ENCODE data around the gene TRIM56. TPM values are rescaled to one million over a fixed set of nuclear protein-coding genes. Genes with fewer than 3 reads are reported as not detected.

The TRIM56 gene
- total and polyA plus RNA-seq, 9 of the 15 experiments (the other 6 are each of a cell fraction or from before 2014, with no cell fraction given) = 2.0 to 29.7 (median 11.6) TPM

Other genes with a start within 250 kb of the TRIM56 start
Only the 7 nearest of the 18 such genes appear.
- gene MUC12, start 115.9 kb upstream of the TRIM56 start, total RNA-seq (2014; rRNA removed) = 0.33 and 1.2 TPM in 2 replicates
- 0.29 TPM in 1 of 2 replicates, not detected in the other for gene MUC12, start 115.9 kb upstream of the TRIM56 start, total RNA-seq (2014; rRNA removed; fragmentation: Illumina TruSeq; extraction: Trizol)
- gene MUC12, start 115.9 kb upstream of the TRIM56 start, total RNA-seq (2015; rRNA removed; fragmentation: Illumina TruSeq; extraction: Trizol) = not detected in 2 replicates
- gene MUC12, start 115.9 kb upstream of the TRIM56 start, total RNA-seq (2021) = 0.40 and 1.1 TPM in 2 replicates
- 0.43 and 1.1 TPM in 2 replicates for gene MUC12, start 115.9 kb upstream of the TRIM56 start, polyA plus RNA-seq (2011; rRNA removed)
- gene MUC12, start 115.9 kb upstream of the TRIM56 start, polyA plus RNA-seq (2014; fragmentation: Illumina TruSeq; extraction: Trizol) = 0.85 and 2.5 TPM in 2 replicates
- gene MUC12, start 115.9 kb upstream of the TRIM56 start, polyA plus RNA-seq (2014; fragmentation: Nextera tagmentation; extraction: Ambion mirVana) = under 1 TPM; 0.23 to 0.46 TPM
- gene MUC12, start 115.9 kb upstream of the TRIM56 start, polyA plus RNA-seq (2014; rRNA removed) = 0.73 and 0.94 TPM in 2 replicates
- gene MUC17, start 65.4 kb upstream of the TRIM56 start, total RNA-seq (2014; rRNA removed) = not detected in 2 replicates
- not detected in 2 replicates for gene MUC17, start 65.4 kb upstream of the TRIM56 start, total RNA-seq (2014; rRNA removed; fragmentation: Illumina TruSeq; extraction: Trizol)
- gene MUC17, start 65.4 kb upstream of the TRIM56 start, total RNA-seq (2015; rRNA removed; fragmentation: Illumina TruSeq; extraction: Trizol) = not detected in 2 replicates
- gene MUC17, start 65.4 kb upstream of the TRIM56 start, total RNA-seq (2021) = not detected in 2 replicates
- gene MUC17, start 65.4 kb upstream of the TRIM56 start, polyA plus RNA-seq (2011; rRNA removed) = not detected in 2 replicates
- gene MUC17, start 65.4 kb upstream of the TRIM56 start, polyA plus RNA-seq (2014; fragmentation: Illumina TruSeq; extraction: Trizol) = not detected in 2 replicates
- not detected for gene MUC17, start 65.4 kb upstream of the TRIM56 start, polyA plus RNA-seq (2014; fragmentation: Nextera tagmentation; extraction: Ambion mirVana)
- not detected in 2 replicates for gene MUC17, start 65.4 kb upstream of the TRIM56 start, polyA plus RNA-seq (2014; rRNA removed)
- 0.73 and 0.91 TPM in 2 replicates for gene SERPINE1, start 41.6 kb downstream of the TRIM56 start, total RNA-seq (2014; rRNA removed)
- 0.44 and 0.67 TPM in 2 replicates for gene SERPINE1, start 41.6 kb downstream of the TRIM56 start, total RNA-seq (2014; rRNA removed; fragmentation: Illumina TruSeq; extraction: Trizol)
- gene SERPINE1, start 41.6 kb downstream of the TRIM56 start, total RNA-seq (2015; rRNA removed; fragmentation: Illumina TruSeq; extraction: Trizol) = 0.22 and 0.23 TPM in 2 replicates
- gene SERPINE1, start 41.6 kb downstream of the TRIM56 start, total RNA-seq (2021) = 0.98 and 1.3 TPM in 2 replicates
- gene SERPINE1, start 41.6 kb downstream of the TRIM56 start, polyA plus RNA-seq (2011; rRNA removed) = 2.2 and 4.8 TPM in 2 replicates
- 1.0 and 1.1 TPM in 2 replicates for gene SERPINE1, start 41.6 kb downstream of the TRIM56 start, polyA plus RNA-seq (2014; fragmentation: Illumina TruSeq; extraction: Trizol)
- gene SERPINE1, start 41.6 kb downstream of the TRIM56 start, polyA plus RNA-seq (2014; fragmentation: Nextera tagmentation; extraction: Ambion mirVana) = 1 to 10 TPM in 1 of 2 experiments, under 1 TPM in 1; 0.89 to 1.6 TPM
- gene SERPINE1, start 41.6 kb downstream of the TRIM56 start, polyA plus RNA-seq (2014; rRNA removed) = 0.54 and 0.62 TPM in 2 replicates
- 149 and 163 TPM in 2 replicates for gene AP1S1, start 69.0 kb downstream of the TRIM56 start, total RNA-seq (2014; rRNA removed)
- 68.6 and 77.7 TPM in 2 replicates for gene AP1S1, start 69.0 kb downstream of the TRIM56 start, total RNA-seq (2014; rRNA removed; fragmentation: Illumina TruSeq; extraction: Trizol)
- 71.8 and 71.9 TPM in 2 replicates for gene AP1S1, start 69.0 kb downstream of the TRIM56 start, total RNA-seq (2015; rRNA removed; fragmentation: Illumina TruSeq; extraction: Trizol)
- gene AP1S1, start 69.0 kb downstream of the TRIM56 start, total RNA-seq (2021) = 89.4 and 91.2 TPM in 2 replicates
- gene AP1S1, start 69.0 kb downstream of the TRIM56 start, polyA plus RNA-seq (2011; rRNA removed) = 113 and 121 TPM in 2 replicates
- gene AP1S1, start 69.0 kb downstream of the TRIM56 start, polyA plus RNA-seq (2014; fragmentation: Illumina TruSeq; extraction: Trizol) = 79.8 and 104 TPM in 2 replicates
- 10 to 100 TPM in 1 of 2 experiments, 1 to 10 TPM in 1; 4.4 to 13.6 TPM for gene AP1S1, start 69.0 kb downstream of the TRIM56 start, polyA plus RNA-seq (2014; fragmentation: Nextera tagmentation; extraction: Ambion mirVana)
- 125 and 188 TPM in 2 replicates for gene AP1S1, start 69.0 kb downstream of the TRIM56 start, polyA plus RNA-seq (2014; rRNA removed)
- 1.8 and 2.8 TPM in 2 replicates for gene VGF, start 80.1 kb downstream of the TRIM56 start, total RNA-seq (2014; rRNA removed)
- gene VGF, start 80.1 kb downstream of the TRIM56 start, total RNA-seq (2014; rRNA removed; fragmentation: Illumina TruSeq; extraction: Trizol) = 0.19 and 0.22 TPM in 2 replicates
- gene VGF, start 80.1 kb downstream of the TRIM56 start, total RNA-seq (2015; rRNA removed; fragmentation: Illumina TruSeq; extraction: Trizol) = 0.40 and 0.45 TPM in 2 replicates
- 4.2 and 5.7 TPM in 2 replicates for gene VGF, start 80.1 kb downstream of the TRIM56 start, total RNA-seq (2021)
- 0.14 and 0.23 TPM in 2 replicates for gene VGF, start 80.1 kb downstream of the TRIM56 start, polyA plus RNA-seq (2011; rRNA removed)
- gene VGF, start 80.1 kb downstream of the TRIM56 start, polyA plus RNA-seq (2014; fragmentation: Illumina TruSeq; extraction: Trizol) = 0.34 and 0.79 TPM in 2 replicates
- gene VGF, start 80.1 kb downstream of the TRIM56 start, polyA plus RNA-seq (2014; fragmentation: Nextera tagmentation; extraction: Ambion mirVana) = under 1 TPM; 0.03 to 0.08 TPM
- 1.4 and 1.7 TPM in 2 replicates for gene VGF, start 80.1 kb downstream of the TRIM56 start, polyA plus RNA-seq (2014; rRNA removed)
- not detected in 2 replicates for gene NAT16, start 94.8 kb downstream of the TRIM56 start, total RNA-seq (2014; rRNA removed)
- gene NAT16, start 94.8 kb downstream of the TRIM56 start, total RNA-seq (2014; rRNA removed; fragmentation: Illumina TruSeq; extraction: Trizol) = not detected in 2 replicates
- gene NAT16, start 94.8 kb downstream of the TRIM56 start, total RNA-seq (2015; rRNA removed; fragmentation: Illumina TruSeq; extraction: Trizol) = not detected in 2 replicates
- not detected in 2 replicates for gene NAT16, start 94.8 kb downstream of the TRIM56 start, total RNA-seq (2021)
- not detected in 2 replicates for gene NAT16, start 94.8 kb downstream of the TRIM56 start, polyA plus RNA-seq (2011; rRNA removed)
- not detected in 2 replicates for gene NAT16, start 94.8 kb downstream of the TRIM56 start, polyA plus RNA-seq (2014; fragmentation: Illumina TruSeq; extraction: Trizol)
- under 1 TPM in 1 of 2 experiments, not detected in 1; 0.04 TPM for gene NAT16, start 94.8 kb downstream of the TRIM56 start, polyA plus RNA-seq (2014; fragmentation: Nextera tagmentation; extraction: Ambion mirVana)
- not detected in 2 replicates for gene NAT16, start 94.8 kb downstream of the TRIM56 start, polyA plus RNA-seq (2014; rRNA removed)
- gene MOGAT3, start 115.6 kb downstream of the TRIM56 start, total RNA-seq (2014; rRNA removed) = not detected in 2 replicates
- gene MOGAT3, start 115.6 kb downstream of the TRIM56 start, total RNA-seq (2014; rRNA removed; fragmentation: Illumina TruSeq; extraction: Trizol) = not detected in 2 replicates
- gene MOGAT3, start 115.6 kb downstream of the TRIM56 start, total RNA-seq (2015; rRNA removed; fragmentation: Illumina TruSeq; extraction: Trizol) = not detected in 2 replicates
- not detected in 2 replicates for gene MOGAT3, start 115.6 kb downstream of the TRIM56 start, total RNA-seq (2021)
- gene MOGAT3, start 115.6 kb downstream of the TRIM56 start, polyA plus RNA-seq (2011; rRNA removed) = 0.07 and 0.13 TPM in 2 replicates
- not detected in 2 replicates for gene MOGAT3, start 115.6 kb downstream of the TRIM56 start, polyA plus RNA-seq (2014; fragmentation: Illumina TruSeq; extraction: Trizol)
- under 1 TPM; 0.07 to 0.17 TPM for gene MOGAT3, start 115.6 kb downstream of the TRIM56 start, polyA plus RNA-seq (2014; fragmentation: Nextera tagmentation; extraction: Ambion mirVana)
- not detected in 2 replicates for gene MOGAT3, start 115.6 kb downstream of the TRIM56 start, polyA plus RNA-seq (2014; rRNA removed)

Measured in K562 (cell line).